Measurements from ENCODE around the gene PURB. TPM values are rescaled to one million over a fixed set of nuclear protein-coding genes. Genes with fewer than 3 reads are reported as not detected.

PURB gene
- total and polyA plus RNA-seq, 8 donors: 23.5 to 38.7 (median 35.9) TPM

- ATAC-seq: no peak
- Histone ChIP-seq H3K27me3 (no peaks in the 10 kb centered on the region), H3K9me3 (no peaks in the 10 kb centered on the region)
Observed at GRCh38 chr7:44905002-44905635, 19.8 kb upstream of the PURB start.

GRCh38 chr7:44899443-44899842 is 14.1 kb upstream of the PURB start:
- no peak for ATAC-seq
- no peak for TF ChIP-seq CTCF (IDR thresholded peaks at IDR 0.05)
- Histone ChIP-seq H3K27me3 (no peaks in the 10 kb centered on the region), H3K4me1 (no peaks in the 10 kb centered on the region), H3K4me3 (no peak overlapping the region), H3K27ac (no peak overlapping the region), H3K9me3 (no peaks in the 10 kb centered on the region), H3K36me3 (no peaks in the 10 kb centered on the region)
- intact Hi-C loops (cut with DNase I): no loop called here
- no peak for DNase-seq

More at GRCh38 chr7:44905002-44905635, 19.8 kb upstream of the PURB start:
- intact Hi-C loops (cut with DNase I): no loop called here
- H3K27ac ChIP-seq: no peak overlapping the region
- H3K4me1 ChIP-seq: no peaks in the 10 kb centered on the region
- TF ChIP-seq CTCF (IDR thresholded peaks at IDR 0.05): no peak
- DNase-seq: no peak
- H3K36me3 ChIP-seq: no peaks in the 10 kb centered on the region
- H3K4me3 ChIP-seq: no peak overlapping the region

GRCh38 chr7:44898039-44898438 is 12.7 kb upstream of the PURB start:
- Histone ChIP-seq H3K9me3 (no peaks in the 10 kb centered on the region), H3K4me3 (no peak overlapping the region), H3K27ac (no peak overlapping the region), H3K36me3 (no peaks in the 10 kb centered on the region), H3K27me3 (no peaks in the 10 kb centered on the region), H3K4me1 (no peaks in the 10 kb centered on the region)
- no peak for ATAC-seq
- no peak for TF ChIP-seq CTCF (IDR thresholded peaks at IDR 0.05)
- intact Hi-C loops (cut with DNase I): no loop called here
- no peak for DNase-seq

- Histone ChIP-seq H3K4me3 (no peak overlapping the region), H3K9me3 (no peaks in the 10 kb centered on the region), H3K36me3 (no peaks in the 10 kb centered on the region), H3K27me3 (no peaks in the 10 kb centered on the region), H3K27ac (no peak overlapping the region), H3K4me1 (no peaks in the 10 kb centered on the region)
- ATAC-seq (no peak), DNase-seq (no peak)
- intact Hi-C loops (cut with DNase I): no loop called here
- TF ChIP-seq CTCF (IDR thresholded peaks at IDR 0.05): no peak
Observed at GRCh38 chr7:44897309-44897708, 12.0 kb upstream of the PURB start.

- DNase-seq: no peak
- Histone ChIP-seq H3K9me3 (no peaks in the 10 kb centered on the region), H3K36me3 (no peaks in the 10 kb centered on the region), H3K27me3 (no peaks in the 10 kb centered on the region), H3K4me1 (no peaks in the 10 kb centered on the region), H3K4me3 (no peak overlapping the region), H3K27ac (no peak overlapping the region)
- TF ChIP-seq CTCF (IDR thresholded peaks at IDR 0.05): no peak
- intact Hi-C loops (cut with DNase I): no loop called here
- no peak for ATAC-seq
Observed at GRCh38 chr7:44894888-44895580, 9.7 kb upstream of the PURB start.
